Mesendoderm (in vitro differentiated cells): ENCODE measurements around the gene SUGCT.

Source experiments
- DNase-seq: peaks from one replicate; pipeline ENCODE4 v3.0.0; 2013
- H2AK5ac ChIP-seq: 2 replicates; pipeline ENCODE4 v1.6.1; 2013; ENCODE audit warnings: low read length, inconsistent platforms
- H2BK120ac ChIP-seq: 2 replicates; pipeline ENCODE4 v1.6.1; 2013; ENCODE audit warnings: low read depth, mild to moderate bottlenecking, low read length, moderate library complexity, mixed read lengths
- H2BK15ac ChIP-seq: replicated peaks from 2 replicates; pipeline ENCODE4 v1.6.1; 2013; ENCODE audit warnings: low read depth, mild to moderate bottlenecking, moderate library complexity
- H2BK5ac ChIP-seq: 2 replicates; pipeline ENCODE4 v1.6.1; 2013; ENCODE audit warnings: low read length, inconsistent platforms
- H3K18ac ChIP-seq: 2 replicates; pipeline ENCODE4 v1.6.1; 2013; ENCODE audit warnings: mild to moderate bottlenecking, low read length, mixed read lengths
- H3K23ac ChIP-seq: one replicate; pipeline ENCODE4 v1.6.1; 2013; ENCODE audit warnings: low read length
- H3K27ac ChIP-seq: 2 replicates; pipeline ENCODE4 v1.5.1; 2013; ENCODE audit warnings: low read depth, mild to moderate bottlenecking, inconsistent platforms, low read length, moderate library complexity
- H3K27me3 ChIP-seq: 2 replicates; pipeline ENCODE4 v1.6.1; 2013; ENCODE audit warnings: low read length, control low read depth, mild to moderate bottlenecking, inconsistent platforms; ENCODE audit not compliant: insufficient read depth, poor library complexity
- H3K36me3 ChIP-seq: 2 replicates; pipeline ENCODE4 v1.6.1; 2013; ENCODE audit warnings: low read length, inconsistent platforms; ENCODE audit not compliant: control insufficient read depth, insufficient read depth
- H3K4ac ChIP-seq: one replicate; pipeline ENCODE4 v1.6.1; 2013; ENCODE audit warnings: low read depth, mild to moderate bottlenecking, low read length, moderate library complexity
- H3K4me1 ChIP-seq: 2 replicates; pipeline ENCODE4 v1.6.1; 2013; ENCODE audit warnings: low read depth, low read length, inconsistent platforms; ENCODE audit not compliant: control insufficient read depth
- H3K4me2 ChIP-seq: 2 replicates; pipeline ENCODE4 v1.6.1; 2013; ENCODE audit warnings: low read length
- H3K4me3 ChIP-seq: 2 replicates; pipeline ENCODE4 v1.5.1; 2013; ENCODE audit warnings: mild to moderate bottlenecking, low read length
- H3K56ac ChIP-seq: one replicate; pipeline ENCODE4 v1.6.1; 2013; ENCODE audit warnings: low read length
- H3K79me1 ChIP-seq: 2 replicates; pipeline ENCODE4 v1.6.1; 2013; ENCODE audit warnings: low read length, inconsistent platforms
- H3K79me2 ChIP-seq: 2 replicates; pipeline ENCODE4 v1.6.1; 2013; ENCODE audit warnings: mild to moderate bottlenecking, low read length; ENCODE audit not compliant: control insufficient read depth, insufficient read depth
- H3K9ac ChIP-seq: 2 replicates; pipeline ENCODE4 v1.6.1; 2013; ENCODE audit warnings: low read length, inconsistent platforms
- H4K5ac ChIP-seq: one replicate; pipeline ENCODE4 v1.6.1; 2013; ENCODE audit warnings: low read length
- H4K8ac ChIP-seq: one replicate; pipeline ENCODE4 v1.6.1; 2013; ENCODE audit warnings: low read depth, mild to moderate bottlenecking, control low read depth, low read length, moderate library complexity
- WGBS: extraction: QIAGEN DNeasy Blood & Tissue Kit; methylation state at CpG from one replicate; pipeline ENCODE4 v1.1.7; 2013; ENCODE audit warnings: low lambda C conversion rate, missing lambda C conversion rate; ENCODE audit not compliant: insufficient coverage; ENCODE audit errors: extremely low coverage; 5-methylcytosine and 5-hydroxymethylcytosine counted together

SUGCT gene

DNA sequence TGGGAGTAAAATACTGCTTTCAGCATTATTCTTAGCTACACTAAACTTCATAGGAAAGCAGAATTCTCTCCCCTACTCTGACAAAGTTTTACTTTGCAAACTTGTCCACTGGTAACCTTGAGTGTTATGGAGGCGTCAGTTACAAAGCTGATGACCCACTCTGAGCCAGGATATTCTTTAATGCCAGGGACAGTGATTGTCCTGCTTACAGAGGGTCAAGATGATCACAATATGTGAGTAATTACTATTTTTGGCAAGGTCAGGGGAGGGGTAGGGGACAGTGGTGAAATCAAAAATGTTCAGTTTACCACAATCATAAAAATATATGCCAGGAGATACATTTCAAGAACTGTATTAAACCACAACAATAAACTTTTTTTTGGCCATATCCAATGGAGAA lies 520.6 kb downstream of the SUGCT start:
- H2BK120ac ChIP-seq = no peak overlapping the region
- H2BK5ac ChIP-seq = no peak overlapping the region
- no peaks in the 10 kb centered on the region for H3K27me3 ChIP-seq
- DNase-seq = no peak
- H3K27ac ChIP-seq = no peak overlapping the region
- no peaks in the 10 kb centered on the region for H3K36me3 ChIP-seq
- H3K4ac ChIP-seq = no peak overlapping the region
- no peaks in the 10 kb centered on the region for H3K79me1 ChIP-seq
- no peak overlapping the region for H3K4me3 ChIP-seq
- no peak overlapping the region for H3K4me2 ChIP-seq
- H3K9ac ChIP-seq = no peak overlapping the region
- no peaks in the 10 kb centered on the region for H3K79me2 ChIP-seq
- no peak overlapping the region for H3K23ac ChIP-seq
- H2BK15ac ChIP-seq = no peak overlapping the region
- no peak overlapping the region for H4K5ac ChIP-seq
- no peak overlapping the region for H4K8ac ChIP-seq
- no peaks in the 10 kb centered on the region for H3K4me1 ChIP-seq
- no peak overlapping the region for H3K56ac ChIP-seq
- no peak overlapping the region for H2AK5ac ChIP-seq
- no CpG with 5 or more reads among the region's 1 CpG for WGBS
- no peak overlapping the region for H3K18ac ChIP-seq

DNA sequence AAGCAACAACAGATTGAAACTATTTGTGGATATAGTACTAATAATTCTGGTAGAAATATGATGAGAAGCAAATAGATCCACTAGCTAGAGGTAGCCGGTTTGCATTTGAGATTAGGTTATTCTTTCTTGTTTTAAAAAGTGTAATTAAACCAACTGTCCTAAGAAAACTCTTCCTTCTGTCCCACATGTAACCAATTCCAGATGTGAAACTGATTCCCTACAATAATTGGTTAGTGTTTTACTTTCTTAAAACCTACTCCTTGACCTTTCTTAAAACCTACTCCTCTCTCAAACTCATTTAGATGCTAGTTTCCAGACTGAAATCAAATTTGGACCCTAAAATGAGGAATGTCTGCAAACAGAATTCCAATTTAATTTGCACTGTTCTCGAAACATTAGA lies 521.5 kb downstream of the SUGCT start:
- H3K79me1 ChIP-seq = no peaks in the 10 kb centered on the region
- no peak overlapping the region for H3K4ac ChIP-seq
- no peaks in the 10 kb centered on the region for H3K4me1 ChIP-seq
- no peak overlapping the region for H2BK120ac ChIP-seq
- H3K4me3 ChIP-seq = no peak overlapping the region
- H3K9ac ChIP-seq = no peak overlapping the region
- H3K79me2 ChIP-seq = no peaks in the 10 kb centered on the region
- no peak overlapping the region for H3K4me2 ChIP-seq
- no peak overlapping the region for H4K8ac ChIP-seq
- H2BK5ac ChIP-seq = no peak overlapping the region
- no CpG with 5 or more reads among the region's 2 CpGs for WGBS
- H4K5ac ChIP-seq = no peak overlapping the region
- no peak overlapping the region for H3K18ac ChIP-seq
- no peak for DNase-seq
- H2AK5ac ChIP-seq = no peak overlapping the region
- no peak overlapping the region for H3K56ac ChIP-seq
- H3K23ac ChIP-seq = no peak overlapping the region
- no peak overlapping the region for H3K27ac ChIP-seq
- H2BK15ac ChIP-seq = no peak overlapping the region
- H3K27me3 ChIP-seq = no peaks in the 10 kb centered on the region
- no peaks in the 10 kb centered on the region for H3K36me3 ChIP-seq

DNA sequence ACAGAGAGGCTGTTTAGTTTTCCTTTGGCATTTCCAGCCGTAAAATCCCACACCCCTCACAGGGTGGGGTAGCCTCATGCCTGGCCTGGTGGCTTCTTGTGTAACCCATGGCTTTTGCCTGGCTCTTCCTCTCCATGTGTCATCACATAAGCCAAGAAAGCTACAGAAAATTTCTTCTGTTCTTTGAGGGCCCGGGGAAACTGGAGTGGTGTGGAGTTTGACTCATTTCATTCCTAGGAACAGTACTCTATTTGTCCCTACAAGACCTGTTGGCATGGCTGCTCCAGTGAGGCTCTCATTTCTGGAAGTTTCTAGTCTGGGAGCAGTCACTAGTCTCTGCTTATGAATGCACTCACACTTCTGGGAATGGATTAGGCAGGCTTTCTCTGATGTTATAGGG lies 523.9 kb downstream of the SUGCT start:
- no CpG with 5 or more reads among the region's 2 CpGs for WGBS
- DNase-seq = no peak

DNA sequence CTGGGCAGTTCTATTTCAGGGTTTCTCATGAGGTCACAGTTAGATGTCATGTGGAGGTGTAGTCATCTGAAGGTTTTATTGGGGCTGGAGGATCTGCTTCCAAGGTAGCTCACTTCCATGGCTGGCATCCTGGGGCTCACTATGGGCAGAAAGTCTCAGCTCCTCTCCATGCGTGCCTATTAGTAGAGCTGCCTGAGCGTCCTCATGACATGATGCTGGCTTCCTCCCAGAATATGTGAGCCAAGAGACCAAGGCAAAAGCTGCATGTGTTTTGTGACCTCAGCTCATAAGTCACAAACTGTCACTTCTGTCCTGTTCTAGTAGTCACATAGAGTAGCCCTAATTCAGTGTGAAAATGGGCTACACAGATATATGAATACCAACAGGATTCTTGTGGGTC lies 524.4 kb downstream of the SUGCT start:
- Histone ChIP-seq H3K4me3 (no peak overlapping the region), H3K4me1 (no peaks in the 10 kb centered on the region), H3K36me3 (no peaks in the 10 kb centered on the region), H3K9ac (no peak overlapping the region), H3K23ac (no peak overlapping the region), H3K27me3 (no peaks in the 10 kb centered on the region), H4K8ac (no peak overlapping the region), H2BK120ac (no peak overlapping the region), H3K4ac (no peak overlapping the region), H3K79me1 (no peaks in the 10 kb centered on the region), H4K5ac (no peak overlapping the region), H3K79me2 (no peaks in the 10 kb centered on the region), H3K4me2 (no peak overlapping the region), H3K27ac (no peak overlapping the region), H2BK15ac (no peak overlapping the region), H3K56ac (no peak overlapping the region), H3K18ac (no peak overlapping the region), H2AK5ac (no peak overlapping the region), H2BK5ac (no peak overlapping the region)
- DNase-seq = no peak
- no CpG with 5 or more reads among the region's 2 CpGs for WGBS

More for the DNA sequence above, 523.9 kb downstream of the SUGCT start:
- Histone ChIP-seq H3K4ac (no peak overlapping the region), H2AK5ac (no peak overlapping the region), H3K56ac (no peak overlapping the region), H2BK15ac (no peak overlapping the region), H2BK5ac (no peak overlapping the region), H3K36me3 (no peaks in the 10 kb centered on the region), H3K23ac (no peak overlapping the region), H3K4me1 (no peaks in the 10 kb centered on the region), H3K9ac (no peak overlapping the region), H3K27ac (no peak overlapping the region), H3K4me2 (no peak overlapping the region), H2BK120ac (no peak overlapping the region), H3K4me3 (no peak overlapping the region), H4K5ac (no peak overlapping the region), H3K18ac (no peak overlapping the region), H3K79me2 (no peaks in the 10 kb centered on the region), H3K79me1 (no peaks in the 10 kb centered on the region), H4K8ac (no peak overlapping the region), H3K27me3 (no peaks in the 10 kb centered on the region)

DNA sequence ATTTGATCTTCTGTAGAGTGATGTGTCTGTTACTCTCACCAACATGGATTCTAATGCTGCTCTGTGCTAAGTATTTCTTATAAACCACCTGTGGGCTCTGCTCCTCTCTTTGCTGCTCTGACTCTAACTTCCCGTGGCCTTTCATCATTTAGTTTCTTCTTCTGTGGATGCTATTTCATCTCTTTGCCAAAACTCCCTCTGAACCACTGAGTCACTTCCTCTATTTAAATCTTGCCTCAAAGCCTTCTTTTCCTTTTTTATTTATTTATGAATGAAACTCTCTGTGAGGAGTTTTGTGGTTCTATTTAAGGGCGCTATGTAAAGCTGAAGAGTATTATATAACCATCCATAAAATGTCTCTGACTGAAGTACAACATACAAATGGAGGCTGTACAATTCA lies 538.5 kb downstream of the SUGCT start:
- DNase-seq = no peak

DNA sequence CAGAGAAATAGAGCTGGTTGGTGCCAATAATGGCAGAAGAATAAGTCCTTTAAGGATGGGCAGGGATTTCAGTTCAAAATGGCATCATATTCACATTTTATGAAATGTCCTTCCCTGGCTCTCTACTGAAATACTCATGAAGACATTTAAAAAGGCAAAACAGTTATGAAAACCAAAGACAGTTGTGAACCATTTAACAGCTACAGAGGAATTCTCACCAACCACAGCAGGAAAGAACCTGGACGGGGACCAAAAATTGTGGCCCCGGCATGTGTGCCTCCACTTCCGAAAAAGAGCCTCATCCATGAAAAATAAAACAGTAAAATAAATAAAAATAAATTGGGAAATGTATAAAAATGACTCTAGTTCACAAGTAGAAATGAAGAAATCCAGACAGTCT lies 539.5 kb downstream of the SUGCT start:
- Histone ChIP-seq H2BK120ac (no peak overlapping the region), H3K56ac (no peak overlapping the region), H3K79me2 (no peaks in the 10 kb centered on the region), H3K4me1 (no peaks in the 10 kb centered on the region), H2BK15ac (no peak overlapping the region), H3K4ac (no peak overlapping the region), H3K18ac (no peak overlapping the region), H3K23ac (no peak overlapping the region), H3K27me3 (no peaks in the 10 kb centered on the region), H2BK5ac (no peak overlapping the region), H4K5ac (no peak overlapping the region), H2AK5ac (no peak overlapping the region), H4K8ac (no peak overlapping the region), H3K4me3 (no peak overlapping the region), H3K36me3 (no peaks in the 10 kb centered on the region), H3K4me2 (no peak overlapping the region), H3K79me1 (no peaks in the 10 kb centered on the region), H3K27ac (no peak overlapping the region), H3K9ac (no peak overlapping the region)
- WGBS = no CpG with 5 or more reads among the region's 3 CpGs
- no peak for DNase-seq

More for the DNA sequence above, 538.5 kb downstream of the SUGCT start:
- no peaks in the 10 kb centered on the region for H3K36me3 ChIP-seq
- no peak overlapping the region for H2BK120ac ChIP-seq
- no peak overlapping the region for H2BK15ac ChIP-seq
- H3K4ac ChIP-seq = no peak overlapping the region
- H4K8ac ChIP-seq = no peak overlapping the region
- H2BK5ac ChIP-seq = no peak overlapping the region
- no peak overlapping the region for H3K18ac ChIP-seq
- no peaks in the 10 kb centered on the region for H3K79me2 ChIP-seq
- H3K4me2 ChIP-seq = no peak overlapping the region
- H3K79me1 ChIP-seq = no peaks in the 10 kb centered on the region
- H3K9ac ChIP-seq = no peak overlapping the region
- no peak overlapping the region for H2AK5ac ChIP-seq
- H3K56ac ChIP-seq = no peak overlapping the region
- WGBS = no CpG with 5 or more reads among the region's 2 CpGs
- H3K23ac ChIP-seq = no peak overlapping the region
- H3K27ac ChIP-seq = no peak overlapping the region
- no peaks in the 10 kb centered on the region for H3K4me1 ChIP-seq
- H3K27me3 ChIP-seq = no peaks in the 10 kb centered on the region
- no peak overlapping the region for H3K4me3 ChIP-seq
- no peak overlapping the region for H4K5ac ChIP-seq
